ENCODE data around the gene KRT74. TPM values are rescaled to one million over a fixed set of nuclear protein-coding genes. Genes with fewer than 3 reads are reported as not detected.

The KRT74 gene
- total and polyA plus RNA-seq, 12 donors: not detected

GRCh38 chr12:52524898-52525591 is 48.6 kb downstream of the KRT74 start:
- Histone ChIP-seq H3K27ac (no peak overlapping the region), H3K27me3 (no peaks in the 10 kb centered on the region), H3K36me3 (replicated peaks in 1 of 2) (no peaks in the 10 kb centered on the region), H3K4me3 (no peak overlapping the region), H3K4me1 (replicated peaks in 1 of 2) (no peaks in the 10 kb centered on the region), H3K9me3 (replicated peaks in 1 of 3) (no peaks in the 10 kb centered on the region)
- intact Hi-C loops (cut with DNase I): no loop called here
- WGBS, 4 donors: 79 to 88% (median 88%) methylated on average over 5 of the region's 5 CpGs
- DNase-seq: peak in 2 of 7 donors; percentile 1 to 5
- TF ChIP-seq POLR2A (IDR thresholded peaks at IDR 0.05): no peak

GRCh38 chr12:52524241-52524897 is 49.3 kb downstream of the KRT74 start:
- WGBS, 4 donors: 62 to 79% (median 71%) methylated on average over 3 to 6 of the region's 6 CpGs
- no peak overlapping the region for H3K4me3 ChIP-seq
- no peaks in the 10 kb centered on the region for H3K9me3 ChIP-seq (replicated peaks in 1 of 3)
- no peaks in the 10 kb centered on the region for H3K27me3 ChIP-seq
- DNase-seq: peak in 3 of 7 donors; percentile 6 to 18 (median 7)
- intact Hi-C loops (cut with DNase I): no loop called here
- H3K27ac ChIP-seq: no peak overlapping the region
- H3K36me3 ChIP-seq (replicated peaks in 1 of 2): no peaks in the 10 kb centered on the region
- H3K4me1 ChIP-seq (replicated peaks in 1 of 2): no peaks in the 10 kb centered on the region
- TF ChIP-seq CTCF (IDR thresholded peaks at IDR 0.05): no peak

GRCh38 chr12:52523824-52524223 is 49.8 kb downstream of the KRT74 start:
- no peaks in the 10 kb centered on the region for H3K27me3 ChIP-seq
- H3K4me1 ChIP-seq (replicated peaks in 1 of 2): no peaks in the 10 kb centered on the region
- no peaks in the 10 kb centered on the region for H3K9me3 ChIP-seq (replicated peaks in 1 of 3)
- intact Hi-C loops (cut with DNase I): no loop called here
- TF ChIP-seq POLR2A (IDR thresholded peaks at IDR 0.05) (no peak), CTCF (IDR thresholded peaks at IDR 0.05) (no peak)
- H3K27ac ChIP-seq: no peak overlapping the region
- DNase-seq: peak in 1 of 7 donors; percentile 8
- no peak overlapping the region for H3K4me3 ChIP-seq
- WGBS, 4 donors: 92 to 94% (median 93%) methylated on average over 2 to 4 of the region's 4 CpGs
- no peaks in the 10 kb centered on the region for H3K36me3 ChIP-seq (replicated peaks in 1 of 2)

GRCh38 chr12:52522346-52523011 is 51.2 kb downstream of the KRT74 start:
- Histone ChIP-seq H3K27ac (no peak overlapping the region), H3K9me3 (replicated peaks in 1 of 3) (no peaks in the 10 kb centered on the region), H3K4me1 (replicated peaks in 1 of 2) (no peaks in the 10 kb centered on the region), H3K4me3 (no peak overlapping the region), H3K27me3 (no peaks in the 10 kb centered on the region), H3K36me3 (replicated peaks in 1 of 2) (no peaks in the 10 kb centered on the region)
- TF ChIP-seq POLR2A (IDR thresholded peaks at IDR 0.05) (no peak), CTCF (IDR thresholded peaks at IDR 0.05) (no peak)
- intact Hi-C loops (cut with DNase I): no loop called here
- WGBS, 4 donors: 69 to 84% (median 71%) methylated on average over 8 to 10 of the region's 10 CpGs
- DNase-seq: peak in 3 of 7 donors; percentile 5 to 41 (median 9)
